AG10803 (cell line): ENCODE measurements around the gene SLCO3A1.

ENCODE experiments used
- DNase-seq: peaks from one replicate; pipeline ENCODE4 v3.0.0; 2010; ENCODE audit warnings: low read depth
- H3K4me3 ChIP-seq: 2 replicates; pipeline ENCODE4 v1.5.1; 2011; ENCODE audit warnings: mild to moderate bottlenecking, low read length, control low read depth
- TF ChIP-seq, protein P1 (sequence below): conservative IDR thresholded peaks from 2 replicates; pipeline ENCODE4 v1.5.1; 2011; ENCODE audit warnings: mild to moderate bottlenecking, low read length, control low read depth, inconsistent platforms

The SLCO3A1 gene

DNA sequence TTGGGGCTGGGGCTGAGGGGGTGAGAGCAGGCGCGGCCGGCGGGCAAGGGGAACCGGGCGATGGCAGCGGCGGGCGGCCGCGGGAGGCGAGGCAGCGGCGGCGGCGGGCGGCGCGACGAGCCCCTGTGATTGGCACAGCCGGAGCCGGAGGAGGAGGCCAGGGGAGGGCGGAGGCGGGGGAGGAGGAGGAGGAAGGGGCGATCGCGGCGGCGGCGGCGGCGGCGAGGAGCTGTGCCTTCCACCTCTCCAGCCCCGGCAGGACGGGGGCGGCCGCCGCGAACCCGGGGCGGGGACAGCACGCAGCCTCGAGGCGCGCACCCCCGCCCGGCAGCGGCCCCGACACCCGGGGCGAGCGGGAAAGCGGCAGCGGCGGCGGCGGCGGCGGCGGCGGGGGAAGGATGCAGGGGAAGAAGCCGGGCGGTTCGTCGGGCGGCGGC is at the start of gene SLCO3A1:
Gene SLCO3A1, plus strand, starts transcription at position 198 of the 437 bp plus-strand sequence.
- TF ChIP-seq, protein P1, sequence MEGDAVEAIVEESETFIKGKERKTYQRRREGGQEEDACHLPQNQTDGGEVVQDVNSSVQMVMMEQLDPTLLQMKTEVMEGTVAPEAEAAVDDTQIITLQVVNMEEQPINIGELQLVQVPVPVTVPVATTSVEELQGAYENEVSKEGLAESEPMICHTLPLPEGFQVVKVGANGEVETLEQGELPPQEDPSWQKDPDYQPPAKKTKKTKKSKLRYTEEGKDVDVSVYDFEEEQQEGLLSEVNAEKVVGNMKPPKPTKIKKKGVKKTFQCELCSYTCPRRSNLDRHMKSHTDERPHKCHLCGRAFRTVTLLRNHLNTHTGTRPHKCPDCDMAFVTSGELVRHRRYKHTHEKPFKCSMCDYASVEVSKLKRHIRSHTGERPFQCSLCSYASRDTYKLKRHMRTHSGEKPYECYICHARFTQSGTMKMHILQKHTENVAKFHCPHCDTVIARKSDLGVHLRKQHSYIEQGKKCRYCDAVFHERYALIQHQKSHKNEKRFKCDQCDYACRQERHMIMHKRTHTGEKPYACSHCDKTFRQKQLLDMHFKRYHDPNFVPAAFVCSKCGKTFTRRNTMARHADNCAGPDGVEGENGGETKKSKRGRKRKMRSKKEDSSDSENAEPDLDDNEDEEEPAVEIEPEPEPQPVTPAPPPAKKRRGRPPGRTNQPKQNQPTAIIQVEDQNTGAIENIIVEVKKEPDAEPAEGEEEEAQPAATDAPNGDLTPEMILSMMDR = no peak
- DNase-seq = peak; percentile 56
- H3K4me3 ChIP-seq = peak within 1 kb of the TSS; percentile 70

DNA sequence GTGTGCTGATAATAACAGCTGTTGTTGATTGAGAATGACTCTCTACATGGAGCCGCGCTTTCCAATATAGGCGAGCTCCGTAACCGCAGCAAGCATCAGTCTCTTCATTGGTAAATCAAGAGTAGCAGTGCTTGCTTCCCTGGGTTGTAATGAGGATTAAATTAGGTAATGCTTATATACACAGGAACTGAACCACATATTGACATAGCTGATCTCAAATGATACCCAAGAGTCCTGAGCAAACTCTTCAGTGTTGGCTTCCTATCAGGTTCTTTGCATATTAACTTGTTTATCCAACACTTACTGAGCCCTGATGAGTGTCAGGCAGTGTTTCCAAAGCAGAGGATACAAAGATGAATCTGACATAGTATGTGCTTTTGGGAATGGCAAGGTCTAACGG is 46.4 kb upstream of the SLCO3A1 start:
- H3K4me3 ChIP-seq = no peak overlapping the region
- DNase-seq = no peak
- TF ChIP-seq, protein P1 = no peak

DNA sequence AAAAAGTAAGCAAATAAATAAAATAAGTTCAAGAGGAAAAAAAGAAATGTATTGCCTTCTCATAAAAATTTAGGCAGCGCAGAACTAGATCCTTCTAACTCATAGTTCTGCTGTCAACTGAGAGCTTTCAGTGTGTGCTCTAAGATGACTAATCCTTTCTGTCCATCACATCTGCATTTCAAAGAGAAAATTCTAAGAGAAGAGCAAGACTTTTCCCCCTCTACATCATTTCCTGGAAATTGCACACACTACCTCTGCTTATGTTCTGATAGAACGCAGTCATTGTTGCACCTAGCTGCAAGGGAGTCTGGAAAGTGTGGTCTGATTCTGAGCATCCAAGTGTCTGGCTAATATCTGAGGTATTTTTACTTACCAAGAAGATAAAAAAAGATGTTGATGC is 39.6 kb upstream of the SLCO3A1 start:
- no peak overlapping the region for H3K4me3 ChIP-seq
- TF ChIP-seq, protein P1 = no peak
- DNase-seq = no peak

DNA sequence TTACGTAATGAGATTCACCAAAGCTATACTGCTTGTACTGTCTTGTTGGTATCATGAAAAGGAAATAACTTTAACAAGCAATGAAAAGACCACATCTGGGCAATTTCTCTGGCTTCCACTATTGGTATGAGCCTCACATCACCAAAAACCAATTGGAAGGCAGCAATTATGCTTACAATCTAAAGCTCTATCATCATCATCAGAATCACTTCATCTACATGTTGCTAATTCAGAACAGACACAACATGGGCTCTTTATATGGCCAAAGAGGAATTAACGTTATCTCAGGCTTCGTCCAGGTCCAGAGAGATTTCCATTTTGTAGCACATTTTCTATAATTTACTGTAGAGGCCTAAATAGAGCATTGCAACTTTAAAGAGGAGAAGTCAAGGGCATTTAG is 36.6 kb upstream of the SLCO3A1 start:
- no peak for DNase-seq
- no peak overlapping the region for H3K4me3 ChIP-seq
- TF ChIP-seq, protein P1 = no peak

DNA sequence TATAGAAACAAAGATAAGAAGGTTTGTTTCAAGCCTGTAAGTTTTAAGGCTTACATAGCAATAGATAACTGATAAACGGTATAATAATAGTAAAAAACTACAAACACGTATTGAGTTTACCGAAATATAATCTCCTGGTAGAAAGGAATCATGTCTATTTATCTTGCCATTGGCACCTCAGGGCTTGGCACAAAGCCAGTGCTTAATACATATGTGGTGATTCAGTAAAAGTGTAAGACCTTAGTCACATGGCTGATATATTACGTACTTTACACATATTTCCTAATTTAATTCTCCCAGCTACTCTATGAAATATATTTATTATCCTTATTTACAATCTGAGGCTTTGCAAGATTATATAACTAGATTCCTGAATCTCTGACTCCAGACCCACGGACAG is 32.0 kb upstream of the SLCO3A1 start:
- TF ChIP-seq, protein P1 = no peak
- no peak overlapping the region for H3K4me3 ChIP-seq
- DNase-seq = no peak

DNA sequence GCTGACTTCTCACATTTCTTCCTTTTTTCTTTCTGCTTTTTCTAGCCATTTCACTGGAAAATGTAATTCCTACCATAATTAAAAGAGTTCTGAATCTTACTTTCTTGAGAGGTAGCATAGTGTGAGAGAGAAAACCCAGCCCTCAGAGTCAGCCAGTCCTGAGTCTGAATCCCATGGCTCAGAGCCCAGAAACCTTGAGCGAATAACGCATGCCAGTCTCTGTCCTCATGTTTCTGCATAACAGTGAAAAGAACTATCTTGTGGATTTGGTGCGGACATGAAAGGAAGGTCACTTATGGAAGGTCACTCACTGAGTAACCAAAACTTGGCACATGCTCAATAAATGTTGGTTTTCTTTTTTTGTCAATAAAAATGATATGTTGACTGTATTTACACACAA is 29.3 kb upstream of the SLCO3A1 start:
- no peak for DNase-seq
- H3K4me3 ChIP-seq = no peak overlapping the region
- TF ChIP-seq, protein P1 = no peak

DNA sequence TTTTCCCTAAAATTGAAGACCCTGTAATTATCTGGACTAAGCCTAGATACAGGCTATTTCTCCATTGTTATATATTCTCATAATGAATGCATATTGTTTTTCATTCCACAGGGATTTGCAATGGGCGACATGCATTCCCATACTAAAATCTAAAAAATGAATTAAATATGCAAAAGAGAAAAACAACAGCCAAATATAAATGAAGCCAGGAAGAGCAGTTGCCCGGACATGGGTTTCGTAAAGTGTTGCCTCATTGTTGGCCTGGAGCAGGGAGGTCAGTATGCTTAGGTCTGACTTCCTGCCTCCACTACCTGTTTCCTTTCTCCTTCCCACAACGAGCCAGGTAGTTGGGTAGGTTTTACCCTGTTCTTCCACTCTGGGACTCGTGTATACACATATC is 27.1 kb upstream of the SLCO3A1 start:
- H3K4me3 ChIP-seq = no peak overlapping the region
- TF ChIP-seq, protein P1 = no peak
- no peak for DNase-seq
